Erythroblast (primary cell): Measurements from ENCODE around the gene SOX18.

Source experiments
- DNase-seq, 2 experiments: peaks; one replicate each; lab custom pipeline; 2025; lab: John Stamatoyannopoulos, UW
- GATA1 ChIP-seq: IDR thresholded peaks from 2 replicates; pipeline ENCODE4 v1.6.1; 2011; ENCODE audit warnings: low read depth, mild to moderate bottlenecking, control low read depth, low read length, moderate library complexity
- POLR2A ChIP-seq: IDR thresholded peaks from 2 replicates; pipeline ENCODE4 v1.6.1; 2011; ENCODE audit warnings: mild to moderate bottlenecking, low read length

The SOX18 gene

GRCh38 chr20:64048402-64049044, 916 bp downstream of the SOX18 start:
- TF ChIP-seq GATA1 (no peak), POLR2A (no peak)
- no peak for DNase-seq

GRCh38 chr20:64047968-64048401, 1.5 kb downstream of the SOX18 start:
- TF ChIP-seq GATA1 (no peak), POLR2A (no peak)
- no peak for DNase-seq

DNA sequence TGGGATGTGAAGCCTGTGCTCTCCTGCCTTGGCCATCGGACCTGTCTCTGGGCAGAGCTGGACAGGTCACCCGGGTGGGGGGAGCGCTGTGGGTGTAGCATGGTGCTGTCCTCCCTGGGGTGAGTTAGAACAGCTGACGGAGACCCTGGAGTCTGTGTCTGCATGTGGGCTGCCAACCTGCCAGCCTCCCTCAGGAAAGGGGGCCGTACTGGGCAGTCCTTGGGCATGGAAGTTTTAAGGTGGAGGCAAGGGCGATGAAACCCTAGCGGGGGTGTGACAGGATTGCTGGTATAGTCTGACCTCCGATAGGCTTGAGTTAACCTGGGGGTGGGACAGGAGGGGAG, 2.4 kb downstream of the SOX18 start:
- TF ChIP-seq POLR2A (no peak), GATA1 (no peak)
- DNase-seq = no peak

DNA sequence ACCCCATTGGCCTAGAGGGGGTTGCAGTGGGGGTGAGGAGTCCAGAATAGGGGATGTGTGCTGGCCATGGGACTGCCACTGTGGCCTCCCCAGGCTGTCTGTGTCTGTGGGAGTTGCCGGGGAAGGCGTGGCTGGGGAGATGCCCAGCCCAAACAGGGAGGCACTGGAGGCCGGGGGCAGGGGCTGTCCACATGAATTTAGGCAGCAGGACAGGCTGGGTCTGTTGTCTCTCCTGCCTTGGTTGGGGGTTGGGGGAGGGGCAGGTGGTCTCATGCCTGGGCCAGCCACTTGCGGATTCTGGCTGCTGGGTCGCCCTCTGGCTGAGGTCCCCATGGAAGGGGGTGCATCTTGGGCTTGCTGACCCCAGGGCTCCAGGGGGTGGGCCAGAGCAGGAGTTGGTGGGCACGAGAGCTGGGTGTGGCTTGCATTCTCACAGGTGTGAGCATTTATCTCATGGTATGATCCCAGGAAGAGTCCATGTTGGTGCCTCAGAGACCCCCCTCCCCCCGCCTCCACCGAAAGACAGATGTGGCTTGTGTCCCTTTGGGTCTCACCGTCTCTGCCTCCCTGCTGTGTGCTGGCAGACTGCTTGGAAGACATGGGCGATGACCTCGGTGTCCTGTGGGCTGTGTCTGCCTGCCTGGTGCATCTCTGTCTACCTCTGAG, 4.0 kb downstream of the SOX18 start:
- no peak for DNase-seq

DNA sequence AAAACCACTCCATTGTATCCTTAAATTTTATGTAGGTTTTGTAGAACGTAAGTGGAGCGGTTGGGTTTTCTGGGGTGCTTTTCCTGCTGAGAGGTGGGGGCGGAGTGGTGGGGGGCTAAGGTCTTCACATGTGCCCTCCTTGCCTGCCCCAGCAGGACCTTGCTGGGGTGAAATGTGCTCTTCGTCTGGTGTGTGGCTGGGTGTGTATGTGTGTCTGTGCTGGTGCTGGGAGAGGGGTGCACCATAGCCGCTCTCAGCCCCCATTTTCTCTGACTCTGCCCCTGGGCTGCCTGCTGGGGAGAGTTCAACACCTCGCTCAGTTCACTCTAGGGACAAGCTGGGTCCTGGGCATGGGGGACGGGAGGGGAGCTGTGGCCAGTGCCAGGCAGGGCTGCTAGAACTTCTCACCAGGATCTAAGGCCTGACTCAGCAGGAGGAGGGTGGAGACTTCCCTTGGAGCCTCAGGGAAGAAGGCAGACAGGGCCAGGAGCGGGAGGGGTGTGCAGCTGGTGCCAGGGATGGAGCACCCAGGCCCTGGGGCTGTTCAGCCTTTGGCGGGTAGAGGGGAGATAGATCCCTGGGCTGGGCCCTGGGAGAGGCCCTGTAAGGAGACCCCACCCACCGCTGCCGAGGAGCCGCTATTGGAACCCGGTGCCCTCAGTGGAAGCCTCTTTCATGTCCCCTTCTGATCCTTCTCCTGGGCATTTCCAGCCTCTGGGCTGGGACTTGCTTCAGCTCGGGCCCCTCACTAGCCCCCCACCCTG, 4.8 kb downstream of the SOX18 start:
- TF ChIP-seq POLR2A (no peak), GATA1 (no peak)
- no peak for DNase-seq

More for the DNA sequence above, 4.0 kb downstream of the SOX18 start:
- no peak for TF ChIP-seq GATA1
- no peak for TF ChIP-seq POLR2A

GRCh38 chr20:64043768-64044167, 5.7 kb downstream of the SOX18 start:
- TF ChIP-seq POLR2A = no peak
- no peak for TF ChIP-seq GATA1
- DNase-seq = no peak

DNA sequence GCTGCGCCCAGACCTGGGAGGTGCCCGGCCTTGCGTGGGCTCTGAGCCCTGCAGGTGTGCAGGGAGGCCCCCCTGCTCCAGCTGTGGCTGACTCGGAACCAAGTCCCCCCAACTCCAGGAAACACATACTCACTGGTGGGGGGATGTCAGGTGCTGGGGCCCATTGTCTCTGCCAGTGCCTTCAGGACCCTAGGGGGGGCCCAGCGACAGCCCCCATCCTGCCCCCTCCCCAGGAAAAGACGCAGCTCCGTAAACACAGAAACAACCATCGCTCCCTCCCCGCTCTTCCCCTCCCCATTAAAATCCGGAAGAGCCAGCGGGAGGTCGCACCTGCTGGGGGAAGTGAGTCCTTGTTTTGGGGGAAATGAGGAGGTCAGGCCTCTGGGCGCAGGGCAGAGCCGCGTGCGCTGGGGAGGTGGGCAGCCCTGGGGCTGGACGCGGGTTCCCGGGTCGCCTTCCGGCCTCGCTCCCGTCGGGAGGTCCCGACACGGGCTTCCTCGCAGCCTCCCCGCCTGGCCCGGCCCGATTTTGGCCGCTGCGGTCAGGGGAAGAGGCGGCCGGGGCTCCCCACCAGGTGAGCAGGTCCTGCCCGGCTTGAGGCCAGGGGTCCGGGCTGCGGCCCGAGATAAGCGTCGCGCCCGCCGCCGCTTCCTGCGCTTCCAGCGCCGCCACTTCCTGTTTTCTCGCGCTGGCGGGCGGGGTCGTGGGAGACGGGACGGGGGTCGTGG, 7.2 kb downstream of the SOX18 start:
- no peak for DNase-seq
- TF ChIP-seq POLR2A (no peak), GATA1 (no peak)

DNA sequence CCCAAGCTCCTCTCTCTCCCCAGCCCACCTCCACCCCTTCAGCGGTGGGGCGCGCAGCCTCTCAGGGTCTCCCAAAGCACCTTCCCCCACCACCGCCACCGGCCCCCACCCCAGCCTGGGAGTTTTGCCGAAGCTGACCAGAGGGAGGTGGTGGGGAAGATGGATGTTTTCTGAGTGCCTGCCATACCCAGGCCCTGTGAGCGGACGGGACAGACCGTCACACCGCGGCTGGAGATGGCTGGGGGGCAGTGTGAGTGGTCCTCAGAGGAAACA, 7.7 kb downstream of the SOX18 start:
- no peak for DNase-seq
- TF ChIP-seq GATA1 (no peak), POLR2A (no peak)

DNA sequence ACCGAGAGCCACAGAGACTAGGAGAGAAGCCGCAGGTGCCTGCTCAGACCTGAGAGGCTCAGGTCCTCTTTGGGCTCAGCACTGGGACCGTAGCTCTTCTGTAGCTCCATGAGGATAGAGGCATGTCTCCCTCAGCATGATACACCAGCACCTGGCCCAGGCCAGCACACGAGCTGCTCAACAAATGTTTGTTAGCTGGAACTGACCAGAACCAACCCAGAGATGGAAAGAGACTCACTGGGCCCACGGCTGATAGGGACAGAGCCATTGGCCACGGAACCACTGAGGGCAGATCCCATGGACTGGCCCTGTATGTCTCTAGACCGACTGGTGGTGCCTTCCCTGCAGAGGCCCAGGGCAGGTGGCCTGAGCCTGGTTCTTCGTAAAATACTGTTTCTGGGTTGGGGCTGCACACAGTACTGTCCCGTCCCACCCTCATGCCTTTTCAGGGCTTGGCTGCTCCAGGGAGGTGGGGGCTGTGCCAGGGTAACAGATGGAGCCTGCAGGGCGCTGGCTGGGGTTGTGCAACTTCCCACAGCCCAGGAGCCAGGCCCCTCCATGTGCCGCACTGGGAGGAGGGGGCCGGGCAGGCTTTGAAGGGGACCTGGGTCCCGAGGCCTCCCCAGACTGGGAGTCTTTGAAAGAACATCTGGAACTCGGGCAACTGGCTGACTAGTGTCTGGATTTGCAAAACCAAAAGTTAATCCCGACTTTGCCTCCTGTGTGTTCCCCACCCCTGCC, 8.2 kb downstream of the SOX18 start:
- DNase-seq = no peak

DNA sequence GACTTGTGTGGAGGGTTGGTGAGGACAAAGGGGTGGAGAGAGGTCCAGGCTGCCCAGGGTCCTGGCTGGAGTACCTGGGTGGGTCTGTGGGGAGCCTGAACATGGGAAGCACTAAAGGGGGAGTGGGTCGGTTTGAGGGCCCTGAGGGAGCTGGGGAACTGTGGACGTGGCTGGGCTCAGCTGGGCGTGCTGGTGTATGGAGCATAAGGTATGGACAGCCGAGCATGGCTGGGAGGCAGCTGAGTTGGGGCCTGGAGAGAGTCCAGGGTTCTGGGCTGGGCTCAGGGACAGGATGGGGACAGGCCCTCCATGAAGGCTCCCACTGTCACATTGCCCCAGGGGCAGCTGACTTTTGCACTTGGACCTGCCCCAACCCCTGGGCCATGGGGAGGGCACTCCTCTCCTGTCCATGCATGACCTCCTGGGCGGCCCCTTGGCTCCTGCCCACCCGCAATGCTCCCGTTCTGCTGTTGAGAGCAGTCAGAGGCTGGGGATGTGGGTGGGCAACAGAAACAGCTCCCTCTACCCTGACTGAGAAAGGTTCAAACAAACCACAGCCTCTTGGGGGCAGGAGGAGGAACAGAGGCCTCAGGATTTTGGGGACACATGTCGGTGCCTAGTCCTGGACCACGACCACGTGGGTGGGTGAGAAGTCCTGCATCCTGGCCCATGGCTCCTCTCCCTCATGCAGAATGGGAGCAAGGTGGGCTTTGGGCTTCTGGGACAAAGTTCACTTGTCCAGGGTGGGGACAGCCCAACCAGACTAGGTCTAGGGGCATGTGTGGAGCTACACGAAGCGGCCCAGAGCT, 9.0 kb downstream of the SOX18 start:
- TF ChIP-seq GATA1 (no peak), POLR2A (no peak)
- DNase-seq = no peak

More for the DNA sequence above, 8.2 kb downstream of the SOX18 start:
- TF ChIP-seq POLR2A = no peak
- no peak for TF ChIP-seq GATA1

DNA sequence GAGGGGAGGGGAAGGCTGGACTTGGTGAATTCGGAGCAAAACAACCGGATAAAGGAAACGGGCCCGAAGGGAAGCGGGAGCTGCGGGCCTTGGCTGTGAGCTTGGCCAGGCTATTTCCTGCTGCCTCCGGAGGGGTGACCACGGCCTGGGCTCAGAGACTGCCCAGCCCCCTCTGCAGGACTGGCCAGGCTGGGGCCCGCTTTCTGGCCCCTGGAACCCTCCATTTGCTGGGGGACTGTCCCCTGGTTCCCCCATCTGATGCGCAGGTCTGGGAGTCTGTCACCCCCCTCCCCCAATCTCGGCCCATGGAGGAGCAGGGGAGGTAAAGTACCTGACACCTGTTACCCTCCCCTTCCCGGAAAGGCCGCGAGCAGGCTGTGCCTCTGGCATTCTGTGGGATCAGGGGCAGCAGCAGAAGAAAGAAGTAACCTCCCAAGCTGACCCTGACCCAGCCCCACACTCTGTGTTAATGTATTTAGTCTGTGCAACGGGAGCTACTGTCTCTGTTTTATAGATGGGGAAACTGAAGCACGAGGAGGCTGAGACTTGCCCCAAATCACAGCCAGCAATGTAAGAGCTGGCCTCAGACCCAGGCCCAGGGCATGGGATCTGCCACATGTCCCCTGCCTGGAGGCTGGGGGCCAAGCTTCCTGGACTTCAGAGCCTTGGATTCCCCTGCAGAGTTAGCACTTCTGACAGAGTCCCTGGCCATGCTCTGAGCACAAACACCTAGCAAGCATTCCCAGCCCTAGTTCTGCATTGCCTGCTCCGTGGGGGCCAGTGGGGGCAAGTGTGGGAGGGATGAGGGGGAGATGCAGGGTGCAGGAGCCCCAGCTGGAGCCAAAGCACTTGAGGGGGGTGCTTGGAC, 9.9 kb downstream of the SOX18 start:
- TF ChIP-seq POLR2A (no peak), GATA1 (no peak)
- no peak for DNase-seq
